Hepatocyte (in vitro differentiated cells): ENCODE results near the gene LLGL2. TPM values are rescaled to one million over a fixed set of nuclear protein-coding genes. Genes with fewer than 3 reads are reported as not detected.

Experiments used
- DNase-seq: peaks from one replicate; pipeline ENCODE4 v3.0.0-alpha.2; 2016; ENCODE audit warnings: low spot score
- H2AFZ ChIP-seq: fragments of 200-600 bp; sonication (generic); 2 replicates; pipeline ENCODE4 v1.6.0; 2016; ENCODE audit warnings: antibody characterized with exemption, mild to moderate bottlenecking
- H3K27ac ChIP-seq: fragments of 200-600 bp; sonication (generic); 2 replicates; pipeline ENCODE4 v1.5.1; 2016; ENCODE audit warnings: mild to moderate bottlenecking
- H3K27me3 ChIP-seq: fragments of 200-600 bp; sonication (generic); 2 replicates; pipeline ENCODE4 v1.6.1; 2016
- H3K36me3 ChIP-seq: fragments of 200-600 bp; sonication (generic); replicated peaks from 2 replicates; pipeline ENCODE4 v1.5.1; 2016; ENCODE audit warnings: low read depth; ENCODE audit not compliant: insufficient read depth
- H3K4me1 ChIP-seq: fragments of 200-600 bp; sonication (generic); 2 replicates; pipeline ENCODE4 v1.5.1; 2016; ENCODE audit warnings: mild to moderate bottlenecking, moderate library complexity; ENCODE audit not compliant: insufficient read depth
- H3K4me2 ChIP-seq: fragments of 200-600 bp; sonication (generic); 2 replicates; pipeline ENCODE4 v1.6.0; 2016
- H3K4me3 ChIP-seq: fragments of 200-600 bp; sonication (generic); 2 replicates; pipeline ENCODE4 v1.5.1; 2016; ENCODE audit warnings: mild to moderate bottlenecking
- H3K79me2 ChIP-seq: fragments of 200-600 bp; sonication (generic); 2 replicates; pipeline ENCODE4 v1.6.0; 2017; ENCODE audit warnings: mild to moderate bottlenecking
- H3K9me2 ChIP-seq: fragments of 200-600 bp; sonication (generic); replicated peaks from 2 replicates; pipeline ENCODE4 v1.6.0; 2017; ENCODE audit warnings: mild to moderate bottlenecking; ENCODE audit not compliant: insufficient read depth
- H3K9me3 ChIP-seq: fragments of 200-600 bp; sonication (generic); 2 replicates; pipeline ENCODE4 v1.5.1; 2016; ENCODE audit warnings: low read depth, mild to moderate bottlenecking
- H4K20me1 ChIP-seq: fragments of 200-600 bp; sonication (generic); 2 replicates; pipeline ENCODE4 v1.6.0; 2016; ENCODE audit warnings: mild to moderate bottlenecking; ENCODE audit not compliant: insufficient read depth, poor library complexity, severe bottlenecking
- CTCF ChIP-seq: fragments of 200-600 bp; sonication (generic); IDR thresholded peaks from 2 replicates; pipeline ENCODE4 v1.5.1; 2016; ENCODE audit warnings: antibody characterized with exemption, mild to moderate bottlenecking; ENCODE audit not compliant: poor library complexity
- EZH2 ChIP-seq: fragments of 200-600 bp; sonication (generic); IDR thresholded peaks from 2 replicates; pipeline ENCODE4 v1.6.1; 2016; ENCODE audit warnings: antibody characterized with exemption, mild to moderate bottlenecking, borderline replicate concordance
- EZH2phosphoT487 ChIP-seq: fragments of 200-600 bp; sonication (generic); IDR thresholded peaks from one replicate; pipeline ENCODE4 v1.6.1; 2018; ENCODE audit warnings: antibody characterized with exemption, mild to moderate bottlenecking, low read depth, moderate library complexity; ENCODE audit not compliant: unreplicated experiment, severe bottlenecking
- WGBS: methylation state at CpG from one replicate; pipeline ENCODE4 v1.1.6; 2016; ENCODE audit warnings: low lambda C conversion rate; ENCODE audit errors: missing lambda C conversion rate; 5-methylcytosine and 5-hydroxymethylcytosine counted together
- polyA plus RNA-seq: library from polyadenylated mRNA; unstranded; fragments of >200 nt; fragmentation: Nextera tagmentation; extraction: Ambion mirVana; gene quantifications from 2 replicates; pipeline ENCODE4 v1.2.1, GENCODE V29; 2016
- total RNA-seq: library from RNA; depleted of rRNA; stranded (reverse); fragments of >200 nt; gene quantifications from 2 replicates; pipeline ENCODE4 v1.2.3, GENCODE V29; 2014

The LLGL2 gene
- total and polyA plus RNA-seq, 2 experiments from 2014 or later, result 81.8 to 154 TPM

- no peak for TF ChIP-seq EZH2phosphoT487
- no peak for TF ChIP-seq CTCF
- no peak for TF ChIP-seq EZH2
- peaks cover 6% of the 10 kb centered on the region for H3K4me1 ChIP-seq
These were observed 1.1 kb upstream of the LLGL2 start for GRCh38 chr17:75524269-75524969.

GRCh38 chr17:75525806-75526554, 483 bp downstream of the LLGL2 start:
- WGBS, result 3% methylated on average over 29 of the region's 60 CpGs
- Histone ChIP-seq H4K20me1 (peaks cover 10% of the 10 kb centered on the region), H3K79me2 (peaks cover 48% of the 10 kb centered on the region), H3K4me1 (peaks cover 10% of the 10 kb centered on the region), H3K27ac (peak overlapping the region; percentile 90), H3K4me3 (peak overlapping the region; percentile 72), H3K27me3 (no peaks in the 10 kb centered on the region), H2AFZ (no peak overlapping the region), H3K36me3 (no peaks in the 10 kb centered on the region), H3K9me2 (no peaks in the 10 kb centered on the region), H3K9me3 (no peaks in the 10 kb centered on the region), H3K4me2 (peak overlapping the region; percentile 94)
- TF ChIP-seq EZH2phosphoT487, result no peak
- peak; percentile 29 for TF ChIP-seq EZH2
- peak; percentile 55 for DNase-seq

More at GRCh38 chr17:75524269-75524969, 1.1 kb upstream of the LLGL2 start:
- H3K9me2 ChIP-seq, result no peaks in the 10 kb centered on the region
- H3K4me3 ChIP-seq, result peak overlapping the region; percentile 80
- H3K79me2 ChIP-seq, result peaks cover 35% of the 10 kb centered on the region
- H4K20me1 ChIP-seq, result peaks cover 6% of the 10 kb centered on the region
- peak overlapping the region; percentile 81 for H2AFZ ChIP-seq
- peak overlapping the region; percentile 94 for H3K4me2 ChIP-seq
- H3K27me3 ChIP-seq, result no peaks in the 10 kb centered on the region
- no peaks in the 10 kb centered on the region for H3K9me3 ChIP-seq
- DNase-seq, result no peak
- no peaks in the 10 kb centered on the region for H3K36me3 ChIP-seq
- H3K27ac ChIP-seq, result peak overlapping the region; percentile 97
- WGBS, result 29% methylated on average over 23 of the region's 24 CpGs

- peak overlapping the region; percentile 72 for H3K4me3 ChIP-seq
- 32% methylated on average over 13 of the region's 13 CpGs for WGBS
- H3K4me2 ChIP-seq, result peak overlapping the region; percentile 94
- H2AFZ ChIP-seq, result no peak overlapping the region
- no peaks in the 10 kb centered on the region for H3K9me3 ChIP-seq
- no peak for DNase-seq
- H3K36me3 ChIP-seq, result no peaks in the 10 kb centered on the region
- H3K79me2 ChIP-seq, result peaks cover 50% of the 10 kb centered on the region
- H3K9me2 ChIP-seq, result no peaks in the 10 kb centered on the region
- peak overlapping the region; percentile 90 for H3K27ac ChIP-seq
- H3K27me3 ChIP-seq, result no peaks in the 10 kb centered on the region
- TF ChIP-seq EZH2 (no peak), CTCF (no peak), EZH2phosphoT487 (no peak)
- H4K20me1 ChIP-seq, result peaks cover 12% of the 10 kb centered on the region
- H3K4me1 ChIP-seq, result peaks cover 17% of the 10 kb centered on the region
These were observed 1.2 kb downstream of the LLGL2 start for GRCh38 chr17:75526555-75527270.
